Peyer's patch (tissue), 4 donors: ENCODE results near the gene HMGA1.

Source experiments
- CTCF ChIP-seq, 6 experiments: fragments of 450-650 bp in 4 of 6; fragments of 200-600 bp in 2 of 6; sonication (generic) in 1 of 6; IDR thresholded peaks; one replicate each; pipeline ENCODE4 v1.5.1; 2017 to 2019; ENCODE audit warnings: antibody characterized with exemption in 6 of 6, mild to moderate bottlenecking in 3 of 6, moderate library complexity in 1 of 6
- POLR2A ChIP-seq, 2 donors: fragments of 450-650 bp; IDR thresholded peaks; one replicate each; pipeline ENCODE4 v1.5.1; 2017; ENCODE audit warnings: antibody characterized with exemption in 2 of 2, mild to moderate bottlenecking in 2 of 2, moderate library complexity in 2 of 2

- no peak for TF ChIP-seq CTCF (IDR thresholded peaks at IDR 0.05)
- TF ChIP-seq POLR2A (IDR thresholded peaks at IDR 0.05) = no peak
These were observed 11.1 kb upstream of the HMGA1 start for GRCh38 chr6:34225551-34225950.
